GM12873 (cell line): ENCODE measurements around the gene ZNF827.

Experiments
- CTCF ChIP-seq: IDR thresholded peaks from 2 replicates; pipeline ENCODE4 v1.5.1; 2012; ENCODE audit warnings: low read depth, mild to moderate bottlenecking, moderate library complexity, low read length, control low read depth; ENCODE audit not compliant: insufficient read depth; ENCODE audit errors: missing control alignments

ZNF827 gene

GRCh38 chr4:145805490-145805889 is 133.1 kb downstream of the ZNF827 start:
- TF ChIP-seq CTCF, result no peak

- TF ChIP-seq CTCF, result no peak
Measured at GRCh38 chr4:145804116-145804515, 134.5 kb downstream of the ZNF827 start.

- no peak for TF ChIP-seq CTCF
Measured at GRCh38 chr4:145799223-145799622, 139.4 kb downstream of the ZNF827 start.

GRCh38 chr4:145797278-145797677 is 141.3 kb downstream of the ZNF827 start:
- TF ChIP-seq CTCF, result no peak

- TF ChIP-seq CTCF, result no peak
Measured at GRCh38 chr4:145796346-145796745, 142.3 kb downstream of the ZNF827 start.

- no peak for TF ChIP-seq CTCF
Measured at GRCh38 chr4:145795521-145795920, 143.1 kb downstream of the ZNF827 start.

- TF ChIP-seq CTCF, result no peak
Measured at GRCh38 chr4:145792429-145792828, 146.2 kb downstream of the ZNF827 start.

GRCh38 chr4:145791988-145792387 is 146.6 kb downstream of the ZNF827 start:
- TF ChIP-seq CTCF, result no peak
